Astrocyte (in vitro differentiated cells and primary cell): Measurements from ENCODE around the gene DSG3. TPM values are rescaled to one million over a fixed set of nuclear protein-coding genes. Genes with fewer than 3 reads are reported as not detected.
A peak's percentile ranks its signal among the peaks of the same experiment; 100 is the strongest.

Experiments used
- DNase-seq: peaks from one replicate; pipeline ENCODE4 v3.0.0-alpha.2; 2010; ENCODE audit warnings: low read depth
- FAIRE-seq: peaks from 2 replicates; lab custom pipeline; 2011; peaks lifted over from hg19 to GRCh38; lab: Jason Lieb, UNC
- H2AFZ ChIP-seq: 2 replicates; pipeline ENCODE4 v1.6.0; 2012; ENCODE audit warnings: low read depth, low read length, inconsistent platforms
- H3K27ac ChIP-seq: 2 replicates; pipeline ENCODE4 v1.5.1; 2011; ENCODE audit warnings: low read depth, low read length, inconsistent platforms
- H3K27me3 ChIP-seq: 2 replicates; pipeline ENCODE4 v1.6.0; 2011; ENCODE audit warnings: low read length, inconsistent platforms; ENCODE audit not compliant: insufficient read depth
- H3K36me3 ChIP-seq: 2 replicates; pipeline ENCODE4 v1.5.1; 2011; ENCODE audit warnings: low read length, inconsistent platforms; ENCODE audit not compliant: insufficient read depth
- H3K4me1 ChIP-seq: 2 replicates; pipeline ENCODE4 v1.5.1; 2011; ENCODE audit warnings: low read length, inconsistent platforms; ENCODE audit not compliant: insufficient read depth
- H3K4me2 ChIP-seq: 2 replicates; pipeline ENCODE4 v1.6.0; 2012; ENCODE audit warnings: low read length, inconsistent platforms
- H3K4me3 ChIP-seq: 2 replicates; pipeline ENCODE4 v1.5.1; 2011; ENCODE audit warnings: low read depth, mild to moderate bottlenecking, low read length, inconsistent platforms; ENCODE audit not compliant: insufficient read depth
- H3K79me2 ChIP-seq: 2 replicates; pipeline ENCODE4 v1.6.0; 2012; ENCODE audit warnings: mild to moderate bottlenecking, low read length, inconsistent platforms; ENCODE audit not compliant: insufficient read depth
- H3K9ac ChIP-seq: 2 replicates; pipeline ENCODE4 v1.6.0; 2012; ENCODE audit warnings: mild to moderate bottlenecking, low read length, inconsistent platforms
- H3K9me3 ChIP-seq: 2 replicates; pipeline ENCODE4 v1.5.1; 2012; ENCODE audit warnings: low read depth, mild to moderate bottlenecking, low read length, inconsistent platforms; ENCODE audit not compliant: insufficient read depth
- H4K20me1 ChIP-seq: 2 replicates; pipeline ENCODE4 v1.6.0; 2012; ENCODE audit warnings: low read length, inconsistent platforms; ENCODE audit not compliant: insufficient read depth
- H3K27ac Mint-ChIP-seq: one replicate; pipeline ENCODE4 v1.8.0; 2021; ENCODE audit warnings: mild to moderate bottlenecking, mixed read lengths; ENCODE audit not compliant: unreplicated experiment
- H3K27me3 Mint-ChIP-seq: one replicate; pipeline ENCODE4 v1.8.0; 2021; ENCODE audit warnings: low read depth, mixed read lengths; ENCODE audit not compliant: unreplicated experiment
- H3K36me3 Mint-ChIP-seq: one replicate; pipeline ENCODE4 v1.8.0; 2021; ENCODE audit warnings: low read depth, mixed read lengths; ENCODE audit not compliant: unreplicated experiment
- H3K4me1 Mint-ChIP-seq: one replicate; pipeline ENCODE4 v1.8.0; 2021; ENCODE audit warnings: low read depth, mixed read lengths; ENCODE audit not compliant: unreplicated experiment
- H3K4me3 Mint-ChIP-seq: one replicate; pipeline ENCODE4 v1.8.0; 2021; ENCODE audit warnings: mild to moderate bottlenecking, moderate library complexity, mixed read lengths; ENCODE audit not compliant: unreplicated experiment
- H3K9me3 Mint-ChIP-seq: one replicate; pipeline ENCODE4 v1.8.0; 2021; ENCODE audit warnings: mild to moderate bottlenecking, mixed read lengths; ENCODE audit not compliant: unreplicated experiment
- EZH2 ChIP-seq: IDR thresholded peaks from 2 replicates; pipeline ENCODE4 v1.6.1; 2012; ENCODE audit warnings: mild to moderate bottlenecking, low read length, inconsistent platforms; ENCODE audit not compliant: insufficient read depth
- total RNA-seq: library from RNA; stranded (reverse); gene quantifications from 2 replicates; pipeline ENCODE4 v1.2.1, GENCODE V29; 2021
- TF ChIP-seq, protein P1 (sequence below): IDR thresholded peaks from 2 replicates; pipeline ENCODE4 v1.5.1; 2011; ENCODE audit warnings: low read depth, mild to moderate bottlenecking, inconsistent platforms, low read length, moderate library complexity; ENCODE audit not compliant: insufficient read depth

The DSG3 gene
- total RNA-seq, 1 donor from 2014 or later = 0.64 TPM

DNA sequence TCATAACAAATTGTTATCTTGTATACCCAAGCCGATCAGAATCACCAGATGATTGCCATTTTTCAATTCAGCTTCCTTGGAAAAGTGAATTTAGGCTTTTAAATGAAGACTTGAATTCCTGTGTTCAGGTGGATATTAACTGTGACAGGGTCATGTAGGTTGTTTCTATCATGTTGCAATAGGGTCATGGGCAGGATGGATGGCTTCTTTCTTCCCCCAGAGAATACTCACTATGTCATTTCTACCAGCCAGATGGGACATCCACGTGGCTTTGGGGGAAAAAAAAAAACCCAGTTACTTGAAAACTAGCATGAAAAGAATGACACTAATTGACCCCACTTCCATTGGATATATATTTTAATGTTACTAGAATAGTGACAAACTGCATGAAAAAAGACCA is 35.9 kb downstream of the DSG3 start:
- DNase-seq (no peak), FAIRE-seq (no peak)
- H3K4me1 Mint-ChIP-seq = peaks cover 24% of the 10 kb centered on the region

DNA sequence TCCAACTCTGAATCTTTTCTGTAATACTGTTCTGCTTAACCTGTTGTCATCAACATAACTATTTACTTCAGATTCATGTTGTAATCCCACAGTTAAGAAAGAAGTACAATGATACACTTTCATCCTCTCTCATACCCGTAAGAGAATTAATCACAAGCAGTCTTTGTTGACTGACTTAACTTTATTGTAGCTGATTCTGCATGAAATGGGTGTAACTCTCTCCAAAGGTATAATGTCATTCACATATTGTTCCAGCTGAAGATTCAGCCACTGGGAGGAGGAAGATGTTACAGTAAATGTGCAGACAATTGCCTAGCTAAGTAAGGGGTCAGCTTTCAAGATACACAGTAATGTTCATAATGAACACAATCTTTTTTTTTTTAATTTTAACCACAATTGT is 36.9 kb downstream of the DSG3 start:
- FAIRE-seq = no peak
- Mint-ChIP-seq H3K4me3 (no peak overlapping the region), H3K36me3 (no peaks in the 10 kb centered on the region)

More for the DNA sequence above, 35.9 kb downstream of the DSG3 start:
- TF ChIP-seq, protein P1, sequence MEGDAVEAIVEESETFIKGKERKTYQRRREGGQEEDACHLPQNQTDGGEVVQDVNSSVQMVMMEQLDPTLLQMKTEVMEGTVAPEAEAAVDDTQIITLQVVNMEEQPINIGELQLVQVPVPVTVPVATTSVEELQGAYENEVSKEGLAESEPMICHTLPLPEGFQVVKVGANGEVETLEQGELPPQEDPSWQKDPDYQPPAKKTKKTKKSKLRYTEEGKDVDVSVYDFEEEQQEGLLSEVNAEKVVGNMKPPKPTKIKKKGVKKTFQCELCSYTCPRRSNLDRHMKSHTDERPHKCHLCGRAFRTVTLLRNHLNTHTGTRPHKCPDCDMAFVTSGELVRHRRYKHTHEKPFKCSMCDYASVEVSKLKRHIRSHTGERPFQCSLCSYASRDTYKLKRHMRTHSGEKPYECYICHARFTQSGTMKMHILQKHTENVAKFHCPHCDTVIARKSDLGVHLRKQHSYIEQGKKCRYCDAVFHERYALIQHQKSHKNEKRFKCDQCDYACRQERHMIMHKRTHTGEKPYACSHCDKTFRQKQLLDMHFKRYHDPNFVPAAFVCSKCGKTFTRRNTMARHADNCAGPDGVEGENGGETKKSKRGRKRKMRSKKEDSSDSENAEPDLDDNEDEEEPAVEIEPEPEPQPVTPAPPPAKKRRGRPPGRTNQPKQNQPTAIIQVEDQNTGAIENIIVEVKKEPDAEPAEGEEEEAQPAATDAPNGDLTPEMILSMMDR = no peak
- TF ChIP-seq EZH2 = no peak
- peaks cover 9% of the 10 kb centered on the region for H3K4me1 ChIP-seq
- Mint-ChIP-seq H3K36me3 (no peaks in the 10 kb centered on the region), H3K27me3 (no peaks in the 10 kb centered on the region), H3K9me3 (no peaks in the 10 kb centered on the region), H3K4me3 (no peak overlapping the region), H3K27ac (no peak overlapping the region)
- H4K20me1 ChIP-seq = no peaks in the 10 kb centered on the region
- no peak overlapping the region for H3K27ac ChIP-seq
- H3K4me3 ChIP-seq = no peak overlapping the region
- no peaks in the 10 kb centered on the region for H3K9me3 ChIP-seq
- H3K4me2 ChIP-seq = no peak overlapping the region
- no peaks in the 10 kb centered on the region for H3K27me3 ChIP-seq
- H2AFZ ChIP-seq = no peak overlapping the region
- no peaks in the 10 kb centered on the region for H3K36me3 ChIP-seq
- no peaks in the 10 kb centered on the region for H3K79me2 ChIP-seq
- no peak overlapping the region for H3K9ac ChIP-seq

DNA sequence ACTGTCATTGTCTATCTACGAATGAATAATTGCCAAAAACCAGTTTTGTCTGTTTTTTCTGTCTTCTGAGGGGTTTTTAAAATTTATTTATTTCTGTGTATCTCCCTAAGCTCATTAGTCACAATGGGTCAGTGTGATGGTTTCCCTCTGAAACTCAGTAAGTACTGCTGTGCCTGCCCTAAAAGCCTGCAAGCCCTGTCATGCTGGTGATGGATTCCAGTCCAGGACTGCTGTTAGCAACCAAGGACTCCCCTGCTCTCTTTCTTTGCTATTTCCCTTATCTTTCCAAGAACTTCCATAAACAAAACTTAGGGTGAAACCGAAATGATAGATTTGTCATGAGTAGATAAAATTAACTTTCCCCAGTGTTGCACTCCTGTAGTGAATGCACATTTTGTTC is 38.6 kb downstream of the DSG3 start:
- TF ChIP-seq EZH2 = no peak
- TF ChIP-seq, protein P1 = no peak
- Mint-ChIP-seq H3K27ac (no peak overlapping the region), H3K4me1 (peaks cover 36% of the 10 kb centered on the region), H3K9me3 (no peaks in the 10 kb centered on the region), H3K27me3 (no peaks in the 10 kb centered on the region), H3K36me3 (no peaks in the 10 kb centered on the region), H3K4me3 (no peak overlapping the region)
- no peaks in the 10 kb centered on the region for H3K9me3 ChIP-seq
- H4K20me1 ChIP-seq = no peaks in the 10 kb centered on the region
- H3K27me3 ChIP-seq = no peaks in the 10 kb centered on the region
- H3K4me2 ChIP-seq = no peak overlapping the region
- no peaks in the 10 kb centered on the region for H3K36me3 ChIP-seq
- no peaks in the 10 kb centered on the region for H3K79me2 ChIP-seq
- FAIRE-seq (no peak), DNase-seq (peak; percentile 59)
- no peak overlapping the region for H3K4me3 ChIP-seq
- no peak overlapping the region for H3K27ac ChIP-seq
- H3K4me1 ChIP-seq = peaks cover 9% of the 10 kb centered on the region
- no peak overlapping the region for H3K9ac ChIP-seq
- no peak overlapping the region for H2AFZ ChIP-seq

More for the DNA sequence above, 36.9 kb downstream of the DSG3 start:
- DNase-seq = no peak
- no peak overlapping the region for H2AFZ ChIP-seq
- Mint-ChIP-seq H3K9me3 (no peaks in the 10 kb centered on the region), H3K4me1 (peaks cover 27% of the 10 kb centered on the region), H3K27ac (no peak overlapping the region), H3K27me3 (no peaks in the 10 kb centered on the region)
- H3K27me3 ChIP-seq = no peaks in the 10 kb centered on the region
- peaks cover 9% of the 10 kb centered on the region for H3K4me1 ChIP-seq
- H3K36me3 ChIP-seq = no peaks in the 10 kb centered on the region
- H3K79me2 ChIP-seq = no peaks in the 10 kb centered on the region
- H4K20me1 ChIP-seq = no peaks in the 10 kb centered on the region
- no peak overlapping the region for H3K4me3 ChIP-seq
- H3K4me2 ChIP-seq = no peak overlapping the region
- no peak overlapping the region for H3K9ac ChIP-seq
- H3K27ac ChIP-seq = no peak overlapping the region
- H3K9me3 ChIP-seq = no peaks in the 10 kb centered on the region
- TF ChIP-seq EZH2 = no peak
- TF ChIP-seq, protein P1 = no peak
